Stimulated activated CD8-positive, alpha-beta memory T cell treated with anti-CD3 and anti-CD28 coated beads, Interleukin-15, amount 100 ng/mL, for 1 hour (primary cell): ENCODE results near the gene SPINDOC.
"Not testable (repeated sequence)": the region's sequence is repeated elsewhere in the genome, so short reads cannot be mapped to it uniquely, and the experiment has no call there.

ENCODE experiments used
- DNase-seq: peaks from one replicate; pipeline ENCODE4 v3.0.0-alpha.2; 2020; ENCODE audit warnings: low read depth

Gene SPINDOC

GRCh38 chr11:63855975-63856374 lies 42.7 kb downstream of the SPINDOC start:
- DNase-seq: no peak

GRCh38 chr11:63858628-63859550 lies 45.6 kb downstream of the SPINDOC start:
- DNase-seq: no peak

DNA sequence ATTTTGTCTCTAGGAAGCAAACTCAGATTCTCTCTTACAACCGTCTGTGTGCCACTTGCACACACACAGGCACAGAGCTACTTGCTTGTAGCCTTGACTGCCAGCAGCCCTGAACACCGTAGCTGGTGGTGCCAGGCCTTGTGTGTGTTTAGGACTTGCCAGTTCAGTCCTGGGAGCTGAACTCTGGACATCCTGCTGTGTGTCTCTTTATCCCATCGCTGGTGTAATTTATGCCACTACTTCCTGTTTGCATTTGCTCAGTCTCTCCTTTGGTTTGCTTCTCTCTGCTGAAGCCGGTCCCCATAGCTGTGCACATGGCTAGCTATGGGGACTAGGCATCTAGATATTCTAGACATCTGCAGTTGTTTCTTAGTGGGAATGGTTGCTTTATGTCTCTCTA lies 49.7 kb downstream of the SPINDOC start:
- no peak for DNase-seq

DNA sequence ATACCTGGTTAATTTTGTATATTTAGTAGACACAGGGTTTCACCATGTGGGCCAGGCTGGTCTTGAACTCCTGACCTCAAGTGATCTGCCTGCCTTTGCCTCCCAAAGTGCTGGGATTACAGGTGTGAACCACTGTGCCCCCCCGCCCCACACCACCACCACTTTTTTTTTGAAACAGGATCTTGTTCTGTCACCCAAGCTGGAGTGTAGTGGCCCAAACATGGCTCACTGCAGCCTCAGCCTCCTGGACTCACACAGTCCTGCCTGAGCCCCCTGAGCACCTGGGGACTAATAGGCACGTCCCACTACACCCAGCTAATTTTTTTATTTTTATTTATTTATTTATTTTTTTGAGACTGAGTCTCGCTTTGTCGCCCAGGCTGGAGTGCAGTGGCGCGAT lies 50.4 kb downstream of the SPINDOC start:
- DNase-seq: not testable (repeated sequence)

DNA sequence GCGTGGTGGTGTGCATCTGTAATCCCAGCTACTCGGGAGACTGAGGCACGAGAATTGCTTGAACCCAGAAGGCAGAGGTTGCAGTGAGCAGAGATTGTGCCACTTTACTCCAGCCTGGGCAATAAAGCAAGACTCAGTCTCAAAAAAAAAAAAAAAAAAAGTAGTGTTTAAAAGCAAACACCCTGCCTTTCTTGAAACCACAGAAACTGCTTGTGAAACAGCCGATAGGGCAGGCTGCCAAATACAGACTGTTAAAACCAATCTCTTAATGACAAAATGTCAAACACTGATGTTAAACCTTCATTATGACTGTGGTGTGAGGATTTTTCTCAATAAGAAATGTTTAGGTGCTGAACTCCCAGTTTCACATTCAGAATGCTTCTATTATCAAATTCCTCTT lies 53.0 kb downstream of the SPINDOC start:
- peak; percentile 43 for DNase-seq

- no peak for DNase-seq
Observed at GRCh38 chr11:63867511-63867910, 54.3 kb downstream of the SPINDOC start.

- DNase-seq: no peak
Observed at GRCh38 chr11:63868399-63869064, 55.3 kb downstream of the SPINDOC start.

GRCh38 chr11:63869171-63869591 lies 55.9 kb downstream of the SPINDOC start:
- no peak for DNase-seq

- no peak for DNase-seq
Observed at GRCh38 chr11:63869683-63870082, 56.4 kb downstream of the SPINDOC start.

DNA sequence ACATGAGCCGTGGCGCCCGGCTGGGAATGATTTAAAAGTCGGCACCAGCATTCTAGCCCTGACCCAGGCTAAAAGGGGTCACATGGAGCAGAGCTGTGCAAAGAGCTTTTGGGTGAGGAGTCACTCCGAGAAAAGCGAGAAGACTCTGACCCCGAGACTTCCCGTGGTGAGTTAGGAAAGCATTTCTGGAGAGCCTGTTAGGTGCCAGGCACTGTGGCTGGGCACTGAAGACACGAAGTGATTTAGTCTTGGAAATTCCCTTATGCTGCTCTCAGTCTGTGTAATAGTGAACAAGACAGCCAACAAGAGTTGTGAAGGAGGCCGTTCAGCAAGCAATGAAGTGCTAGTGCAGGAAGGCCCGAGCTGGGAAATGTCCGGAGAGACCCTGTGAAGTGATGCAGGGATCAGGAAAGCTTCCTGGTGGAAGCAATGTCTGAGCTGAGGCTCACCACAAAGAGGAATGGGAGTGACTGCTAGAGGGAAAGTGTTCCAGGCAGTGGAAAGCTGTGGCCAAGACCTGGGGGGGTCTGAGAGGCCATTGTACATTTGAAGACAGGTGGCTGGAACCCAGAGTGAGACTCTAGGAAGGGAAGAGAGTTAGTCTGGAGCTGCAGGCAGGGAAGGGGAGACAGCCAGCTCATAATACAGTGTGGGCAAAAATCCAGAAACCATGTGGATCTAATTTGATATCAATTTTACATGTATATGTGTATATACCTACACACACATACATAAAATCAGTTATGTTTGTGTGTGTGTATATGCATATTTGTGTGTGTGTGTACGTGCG lies 57.3 kb downstream of the SPINDOC start:
- no peak for DNase-seq

GRCh38 chr11:63871962-63872799 lies 58.9 kb downstream of the SPINDOC start:
- no peak for DNase-seq

GRCh38 chr11:63872800-63873197 lies 59.5 kb downstream of the SPINDOC start:
- no peak for DNase-seq

DNA sequence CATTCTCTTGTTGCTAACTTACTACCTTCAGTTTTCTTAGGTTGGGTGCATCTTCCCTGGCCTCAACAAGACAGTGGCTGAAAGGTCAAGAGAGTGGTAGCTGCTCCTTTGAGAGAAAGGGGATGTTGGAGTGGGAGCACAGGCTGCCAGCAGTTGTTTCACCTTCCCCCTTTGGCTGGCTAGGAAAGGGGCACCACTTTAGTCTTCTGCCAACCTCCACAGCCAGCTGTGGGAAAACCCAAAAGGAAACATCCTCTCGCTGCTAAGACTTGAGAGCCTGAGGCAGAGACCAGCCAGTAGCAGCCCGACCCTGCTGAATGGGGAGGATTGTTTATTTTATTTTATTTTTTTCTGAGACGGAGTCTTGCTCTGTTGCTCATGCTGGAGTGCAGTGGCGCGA lies 60.1 kb downstream of the SPINDOC start:
- DNase-seq: no peak

DNA sequence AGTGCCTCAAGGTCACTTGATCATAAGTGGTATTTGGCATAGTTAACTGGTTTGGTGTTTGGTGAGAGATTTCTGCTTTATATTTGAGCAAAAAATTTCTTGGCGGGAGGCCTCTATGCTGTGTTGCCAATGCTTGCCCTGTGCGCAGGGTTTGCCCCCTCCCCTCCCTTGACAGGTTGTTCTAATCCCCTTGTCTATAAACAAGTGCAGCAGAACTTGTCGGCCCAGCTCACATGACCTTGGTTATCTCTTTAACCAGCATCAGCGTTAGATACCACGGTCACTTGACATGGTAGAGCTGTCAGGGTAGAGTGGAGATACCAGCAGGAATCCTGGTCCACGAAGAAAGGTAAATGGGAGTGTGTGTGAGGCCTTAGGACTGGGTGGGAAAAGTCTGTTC lies 61.3 kb downstream of the SPINDOC start:
- no peak for DNase-seq

DNA sequence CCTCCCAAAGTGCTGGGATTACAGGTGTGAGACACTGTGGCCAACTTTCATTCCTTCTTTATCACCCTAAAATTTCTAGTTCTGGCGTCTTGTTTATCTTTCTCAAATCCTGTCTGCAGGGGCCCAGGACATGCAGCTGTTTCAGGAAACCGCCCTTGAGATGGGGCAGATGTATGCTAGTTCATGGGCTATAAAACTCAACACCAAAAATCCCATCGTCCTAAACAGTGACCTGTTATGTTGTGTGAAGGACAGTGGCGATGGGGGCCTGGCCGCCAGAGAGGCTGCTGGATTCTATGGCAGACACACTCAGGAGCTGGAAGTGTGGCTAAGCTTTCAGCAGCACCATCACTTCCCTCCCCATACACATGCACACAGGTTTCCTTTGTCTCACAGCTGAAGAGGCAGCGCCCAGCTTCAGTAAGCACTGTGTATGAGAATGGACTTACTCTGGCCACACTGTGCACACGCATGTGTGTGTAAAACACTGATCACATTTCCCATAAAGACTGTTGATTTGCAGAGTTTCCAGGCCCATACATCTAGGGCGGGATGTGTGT lies 62.3 kb downstream of the SPINDOC start:
- no peak for DNase-seq

GRCh38 chr11:63876616-63877015 lies 63.4 kb downstream of the SPINDOC start:
- no peak for DNase-seq
